Esophagus squamous epithelium (tissue), 4 donors: ENCODE results near the gene F7.

Experiments used
- POLR2A ChIP-seq, 4 donors: fragments of 450-650 bp; IDR thresholded peaks; one replicate each; pipeline ENCODE4 v1.6.1; 2017; ENCODE audit warnings: antibody characterized with exemption in 4 of 4, mild to moderate bottlenecking in 4 of 4, moderate library complexity in 3 of 4
- TF ChIP-seq, protein P1 (sequence below), 6 experiments: fragments of 450-650 bp in 4 of 6; fragments of 200-600 bp in 2 of 6; sonication (generic) in 2 of 6; IDR thresholded peaks; one replicate each; pipeline ENCODE4 v1.5.1; 2016 to 2019; ENCODE audit warnings: antibody characterized with exemption in 6 of 6, mild to moderate bottlenecking in 4 of 6, moderate library complexity in 4 of 6

DNA sequence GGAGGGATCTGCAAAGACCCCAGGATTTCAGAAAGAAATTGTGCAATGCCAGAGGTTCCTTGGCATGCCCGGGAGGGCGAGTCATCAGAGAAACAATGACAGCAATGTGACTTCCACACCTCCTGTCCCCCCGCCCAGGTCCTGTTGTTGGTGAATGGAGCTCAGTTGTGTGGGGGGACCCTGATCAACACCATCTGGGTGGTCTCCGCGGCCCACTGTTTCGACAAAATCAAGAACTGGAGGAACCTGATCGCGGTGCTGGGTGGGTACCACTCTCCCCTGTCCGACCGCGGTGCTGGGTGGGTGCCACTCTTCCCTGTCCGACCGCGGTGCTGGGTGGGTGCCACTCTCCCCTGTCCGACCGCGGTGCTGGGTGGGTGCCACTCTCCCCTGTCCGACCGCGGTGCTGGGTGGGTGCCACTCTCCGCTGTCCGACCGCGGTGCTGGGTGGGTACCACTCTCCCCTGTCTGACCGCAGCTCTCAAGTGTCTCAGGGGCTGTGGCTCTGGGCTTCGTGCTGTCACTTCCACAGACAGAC is 11.8 kb downstream of the F7 start:
- TF ChIP-seq, protein P1, sequence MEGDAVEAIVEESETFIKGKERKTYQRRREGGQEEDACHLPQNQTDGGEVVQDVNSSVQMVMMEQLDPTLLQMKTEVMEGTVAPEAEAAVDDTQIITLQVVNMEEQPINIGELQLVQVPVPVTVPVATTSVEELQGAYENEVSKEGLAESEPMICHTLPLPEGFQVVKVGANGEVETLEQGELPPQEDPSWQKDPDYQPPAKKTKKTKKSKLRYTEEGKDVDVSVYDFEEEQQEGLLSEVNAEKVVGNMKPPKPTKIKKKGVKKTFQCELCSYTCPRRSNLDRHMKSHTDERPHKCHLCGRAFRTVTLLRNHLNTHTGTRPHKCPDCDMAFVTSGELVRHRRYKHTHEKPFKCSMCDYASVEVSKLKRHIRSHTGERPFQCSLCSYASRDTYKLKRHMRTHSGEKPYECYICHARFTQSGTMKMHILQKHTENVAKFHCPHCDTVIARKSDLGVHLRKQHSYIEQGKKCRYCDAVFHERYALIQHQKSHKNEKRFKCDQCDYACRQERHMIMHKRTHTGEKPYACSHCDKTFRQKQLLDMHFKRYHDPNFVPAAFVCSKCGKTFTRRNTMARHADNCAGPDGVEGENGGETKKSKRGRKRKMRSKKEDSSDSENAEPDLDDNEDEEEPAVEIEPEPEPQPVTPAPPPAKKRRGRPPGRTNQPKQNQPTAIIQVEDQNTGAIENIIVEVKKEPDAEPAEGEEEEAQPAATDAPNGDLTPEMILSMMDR (IDR thresholded peaks at IDR 0.05): no peak
- no peak for TF ChIP-seq POLR2A (IDR thresholded peaks at IDR 0.05)
